Dermis microvascular lymphatic vessel endothelial cell (primary cell): ENCODE results near the gene IL11. TPM values are rescaled to one million over a fixed set of nuclear protein-coding genes. Genes with fewer than 3 reads are reported as not detected.
"Not testable (repeated sequence)": the region's sequence is repeated elsewhere in the genome, so short reads cannot be mapped to it uniquely, and the experiment has no call there.

Experiments used
- DNase-seq, 2 donors: peaks; one replicate each; pipeline versions ENCODE4 v3.0.0 to v3.0.0-alpha.2; 2010; ENCODE audit warnings: low read depth in 2 of 2
- total RNA-seq: library from RNA; depleted of rRNA; stranded (reverse); fragments of >200 nt; gene quantifications from 2 replicates; pipeline ENCODE4 v1.2.1, GENCODE V29; 2014

Gene IL11
- total RNA-seq: under 0.01 and 0.13 TPM in 2 replicates

DNA sequence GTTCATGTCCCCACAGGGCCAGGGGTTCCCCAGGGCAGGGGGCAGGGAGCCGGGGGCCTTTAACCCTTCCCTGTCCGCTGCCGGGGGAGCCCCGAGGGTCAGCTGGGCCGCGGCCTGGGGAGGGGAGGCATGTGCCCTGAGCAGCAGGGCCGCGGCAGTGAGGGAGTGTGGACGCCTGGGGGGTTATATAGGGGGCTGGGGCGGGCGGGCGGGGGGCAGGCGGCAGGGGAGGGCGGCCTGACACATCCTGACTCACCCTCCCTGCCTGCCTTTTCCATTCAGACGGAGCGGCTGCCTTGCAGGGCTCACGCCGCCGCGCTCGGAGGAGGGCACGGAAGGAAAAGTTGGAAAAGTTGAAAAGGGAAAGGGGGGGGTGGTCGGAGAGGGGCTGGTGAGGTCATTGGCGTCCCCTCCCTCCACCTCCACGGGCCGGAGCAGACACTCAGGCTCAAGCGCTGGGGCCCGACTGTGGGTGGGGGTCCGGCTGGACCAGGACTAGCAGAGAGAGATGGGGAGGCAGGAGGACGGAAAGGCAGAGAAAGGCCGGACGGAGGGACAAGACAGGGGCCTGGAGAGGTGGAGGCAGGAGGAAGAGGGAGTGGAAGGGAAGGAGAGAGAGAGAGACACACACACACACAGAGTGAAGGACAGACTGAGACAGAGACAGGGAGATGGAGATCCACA lies at the start of gene IL11:
Gene IL11 (minus strand): TSS at position 159 of the 684 bp plus-strand sequence. CDS start 153 bp downstream, at position 6.
- no peak for DNase-seq

DNA sequence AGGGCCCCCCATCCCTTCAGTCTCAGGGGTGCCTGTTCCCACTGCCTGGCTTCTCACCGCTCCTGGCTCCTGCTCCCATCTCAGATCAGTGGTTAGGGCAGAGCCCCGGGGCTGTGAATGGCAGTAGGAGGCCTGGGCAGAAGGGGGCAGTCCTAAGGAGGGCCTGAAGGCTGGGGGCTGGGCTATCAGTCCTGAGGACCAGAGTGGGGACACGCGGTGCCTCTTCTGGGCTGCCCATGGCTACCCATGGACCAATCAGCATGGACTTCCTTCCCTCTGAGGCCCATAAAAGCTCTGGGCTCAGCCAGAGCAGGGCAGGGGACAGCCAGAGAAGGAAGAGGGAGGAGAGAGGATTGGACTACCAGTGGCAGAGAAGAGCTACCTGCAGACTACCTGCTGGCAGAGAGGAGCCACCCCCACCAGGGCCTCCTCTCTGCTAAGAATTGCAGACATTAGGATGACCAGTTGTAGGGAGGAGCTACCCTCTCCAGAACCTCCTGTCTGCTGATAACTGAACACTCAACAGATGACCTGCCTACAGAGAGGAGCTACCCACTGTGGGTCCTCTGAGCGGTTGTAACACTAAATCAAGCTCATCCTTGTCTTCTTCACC lies 49.5 kb upstream of the IL11 start:
- DNase-seq: no peak

DNA sequence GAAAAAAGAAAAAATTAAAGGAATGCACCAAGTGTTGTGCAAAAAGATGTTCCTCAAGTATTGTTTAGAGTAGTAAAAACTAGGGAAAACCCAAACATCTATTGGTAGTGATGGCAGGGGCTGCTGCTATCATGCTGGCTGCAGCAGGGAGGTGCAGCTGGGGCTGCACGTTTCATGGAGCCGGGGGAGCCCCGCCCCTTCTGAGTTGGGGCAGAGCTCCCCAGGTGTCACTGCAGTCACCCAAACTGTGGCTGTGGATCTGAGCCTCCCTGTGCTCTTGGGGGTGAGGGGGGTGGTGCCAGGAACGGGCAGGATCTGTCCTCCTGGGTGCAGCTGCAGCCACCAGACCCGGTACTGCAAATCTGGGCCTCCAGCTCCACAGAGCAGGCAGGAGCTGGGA lies 48.8 kb upstream of the IL11 start:
- no peak for DNase-seq

DNA sequence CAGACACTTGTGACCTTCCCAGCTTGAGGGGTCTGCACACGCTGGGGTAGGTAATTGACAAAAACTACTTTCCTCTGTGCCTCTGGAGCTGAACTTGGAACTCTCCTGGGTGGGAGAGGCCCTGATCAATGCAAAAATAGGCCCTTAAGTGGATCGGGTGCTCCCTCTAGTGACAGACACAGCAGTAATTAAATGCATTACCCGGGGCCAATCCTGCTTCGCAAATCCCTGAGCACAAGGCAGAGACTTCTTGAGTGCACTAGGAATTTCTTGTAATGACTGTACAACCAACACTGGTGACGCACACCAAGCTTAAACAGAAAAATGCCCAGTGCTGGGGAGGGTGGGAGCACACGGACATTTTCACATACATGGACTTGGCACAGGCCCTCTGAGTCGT lies 47.9 kb upstream of the IL11 start:
- DNase-seq: peak; percentile 55 to 76

DNA sequence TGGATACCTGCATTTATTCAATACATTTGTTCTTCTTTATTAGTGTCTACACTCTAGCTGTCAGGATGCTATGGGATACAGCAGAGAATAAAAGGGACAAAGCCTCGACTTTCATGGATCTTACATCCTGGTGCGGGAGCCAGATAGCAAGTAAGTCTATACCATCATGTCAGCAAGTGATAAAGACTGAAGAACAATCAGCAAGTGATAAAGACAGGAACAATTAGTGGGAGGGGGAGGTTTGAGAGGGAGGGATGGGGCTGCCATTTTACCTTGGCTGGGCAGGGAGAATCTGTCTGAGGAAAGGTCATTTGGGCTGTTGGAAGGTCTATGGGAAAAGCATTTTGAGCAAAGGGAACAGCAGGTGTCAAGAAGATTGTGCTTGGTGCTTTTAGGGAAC lies 39.9 kb upstream of the IL11 start:
- no peak for DNase-seq

DNA sequence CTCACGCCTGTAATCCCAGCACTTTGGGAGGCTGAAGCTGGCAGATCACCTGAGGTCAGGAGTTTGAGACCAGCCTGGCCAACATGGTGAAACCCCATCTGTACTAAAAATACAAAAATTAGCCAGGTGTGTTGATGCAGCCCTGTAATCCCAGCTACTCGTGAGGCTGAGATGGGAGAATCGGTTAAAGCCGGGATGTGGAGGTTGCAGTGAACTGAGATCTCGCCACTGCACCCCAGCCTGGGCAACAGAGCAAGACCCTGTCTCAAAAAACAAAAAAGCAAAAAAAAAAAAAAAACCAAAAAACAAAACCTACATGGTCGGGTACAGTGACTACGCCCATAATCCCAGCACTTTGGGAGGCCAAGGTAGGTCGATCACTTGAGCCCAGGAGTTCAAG lies 38.9 kb upstream of the IL11 start:
- not testable (repeated sequence) for DNase-seq

DNA sequence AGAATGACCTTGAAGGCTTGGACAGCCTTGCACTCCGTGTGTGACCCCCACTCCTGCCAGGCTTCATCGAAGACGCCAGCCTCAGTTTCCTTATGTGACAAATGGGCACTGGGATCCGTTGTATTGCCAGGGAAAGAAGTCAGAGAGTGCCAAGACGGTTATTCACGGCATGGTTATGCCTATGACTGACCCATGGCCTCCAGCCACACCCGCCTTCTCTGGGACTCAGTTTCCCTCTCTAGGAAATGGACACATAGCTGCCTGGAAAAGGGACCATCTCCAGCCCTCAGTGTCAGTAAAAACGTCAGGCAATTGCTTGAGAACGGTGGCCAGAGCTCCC lies 38.2 kb upstream of the IL11 start:
- DNase-seq: no peak

DNA sequence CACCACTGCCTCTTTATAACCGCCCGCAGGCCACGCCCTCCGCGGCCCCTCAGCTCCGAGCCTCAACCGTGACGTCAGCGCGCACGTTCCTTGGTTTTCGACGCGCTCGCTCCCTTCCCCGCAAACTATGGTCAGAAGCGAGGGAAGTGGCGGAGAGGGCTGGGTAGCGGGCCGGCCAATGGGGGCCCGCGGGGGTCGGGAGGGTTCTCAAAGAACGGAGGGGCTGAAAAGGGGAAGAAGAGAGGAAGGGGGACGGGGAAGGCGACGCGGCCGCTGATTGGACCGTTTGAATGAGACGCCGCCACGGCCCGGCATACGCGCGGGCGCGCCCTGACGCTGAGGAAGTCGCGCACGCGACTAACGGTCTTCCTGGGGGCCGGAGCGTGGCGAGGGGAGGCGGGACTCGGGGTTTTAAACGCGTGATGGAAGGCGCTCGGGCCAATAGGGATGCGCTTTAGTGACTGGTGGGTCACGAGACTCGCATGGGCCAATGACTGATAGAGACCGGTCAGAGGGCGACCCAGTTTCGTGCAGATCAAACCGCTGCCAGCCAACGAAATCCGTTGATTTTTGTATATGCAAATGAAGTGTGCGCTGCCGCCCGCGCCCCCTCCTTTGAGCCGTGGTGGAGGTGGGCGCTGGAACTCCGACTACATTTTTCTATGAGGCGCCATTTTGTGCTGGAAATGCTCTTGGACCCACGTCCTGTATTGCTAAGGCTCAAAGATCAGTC lies 37.7 kb upstream of the IL11 start:
- DNase-seq: peak; percentile 99 to 100

DNA sequence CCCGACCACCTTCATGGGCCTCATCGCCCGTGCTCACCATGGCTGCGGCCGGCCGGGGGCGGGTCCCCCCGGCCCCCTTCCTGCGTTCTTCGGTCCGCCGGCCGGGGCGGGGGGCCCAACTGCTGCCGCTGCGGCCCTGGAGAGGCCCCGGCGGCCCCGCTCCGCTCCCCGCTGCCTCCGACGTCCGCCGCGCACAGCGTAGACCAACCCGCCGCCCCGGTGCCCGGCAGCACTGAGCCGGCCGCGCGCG lies 37.2 kb upstream of the IL11 start, which contains the start of gene UBE2S:
Gene UBE2S (minus strand): TSS at position 239 of the 250 bp plus-strand sequence. CDS start 199 bp downstream, at position 40.
- not testable (repeated sequence) for DNase-seq

DNA sequence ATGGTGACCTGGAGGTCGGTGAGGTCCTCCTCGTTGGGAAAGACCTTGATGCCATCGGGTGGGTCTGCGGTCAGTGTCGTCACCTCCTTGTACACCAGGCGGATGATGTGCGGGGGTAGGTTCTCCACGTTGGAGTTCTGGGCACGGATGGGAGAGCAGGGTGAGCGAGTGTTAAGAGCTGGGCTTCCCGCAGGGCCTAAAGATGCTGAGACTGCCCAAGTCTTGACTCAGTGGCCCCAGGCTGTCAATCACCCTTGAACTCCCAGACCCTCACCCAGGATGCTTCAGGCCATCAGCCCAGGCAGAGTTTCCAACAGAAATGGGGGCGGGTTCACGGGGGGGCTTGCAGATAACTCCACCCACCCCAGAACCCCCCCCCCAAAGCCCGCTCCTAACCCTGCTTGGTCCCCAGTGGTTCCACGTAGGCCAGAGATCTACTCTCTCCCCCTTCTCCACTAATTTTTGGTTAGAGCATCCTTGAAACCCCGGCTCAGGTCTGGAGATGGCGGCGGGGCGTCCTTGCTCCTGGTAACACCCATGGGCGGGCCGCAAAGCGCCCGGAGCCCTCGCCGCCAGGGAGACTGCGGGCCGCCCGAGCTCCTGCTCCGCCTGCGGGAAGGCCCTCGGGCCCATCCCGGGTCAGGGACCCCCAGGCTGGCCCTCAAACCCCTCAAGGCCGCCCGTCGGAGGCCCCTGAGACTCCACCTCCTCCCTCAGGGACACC lies 36.7 kb upstream of the IL11 start:
- DNase-seq: peak in 1 of 2 donors; percentile 36

DNA sequence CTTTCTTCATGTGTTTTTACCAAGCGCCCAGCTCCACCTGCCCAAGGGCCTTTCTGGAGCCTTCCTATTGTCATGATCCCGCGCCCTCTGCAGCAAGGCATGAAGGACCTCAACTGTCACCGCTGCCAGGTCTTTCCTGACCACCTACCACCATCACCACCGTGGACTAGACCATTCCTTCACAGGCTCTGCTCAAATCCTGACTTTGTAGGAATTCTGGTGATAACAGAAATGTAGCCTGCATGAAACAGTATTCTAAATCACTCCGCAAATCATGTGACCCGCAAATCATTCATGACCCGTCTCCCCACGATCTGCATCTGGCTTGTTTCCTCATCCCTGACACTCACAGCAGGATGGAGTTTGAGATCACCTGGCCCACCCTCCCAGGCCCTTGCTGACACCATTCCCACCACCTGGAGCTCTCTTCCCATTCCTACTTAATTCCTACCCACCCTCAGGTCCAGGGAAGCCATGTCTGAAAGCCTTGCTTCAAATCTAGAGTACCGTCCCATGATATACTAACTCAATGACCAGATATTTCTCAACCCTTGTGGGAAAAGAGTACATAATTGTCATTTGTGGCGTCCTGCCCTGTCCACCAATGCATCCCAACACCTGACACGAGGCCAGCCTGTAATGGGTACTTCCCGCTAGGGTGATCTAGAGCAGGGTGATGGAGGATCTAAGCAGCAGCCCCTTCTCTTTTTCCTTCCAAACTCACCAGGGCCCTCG lies 36.0 kb upstream of the IL11 start:
- no peak for DNase-seq

DNA sequence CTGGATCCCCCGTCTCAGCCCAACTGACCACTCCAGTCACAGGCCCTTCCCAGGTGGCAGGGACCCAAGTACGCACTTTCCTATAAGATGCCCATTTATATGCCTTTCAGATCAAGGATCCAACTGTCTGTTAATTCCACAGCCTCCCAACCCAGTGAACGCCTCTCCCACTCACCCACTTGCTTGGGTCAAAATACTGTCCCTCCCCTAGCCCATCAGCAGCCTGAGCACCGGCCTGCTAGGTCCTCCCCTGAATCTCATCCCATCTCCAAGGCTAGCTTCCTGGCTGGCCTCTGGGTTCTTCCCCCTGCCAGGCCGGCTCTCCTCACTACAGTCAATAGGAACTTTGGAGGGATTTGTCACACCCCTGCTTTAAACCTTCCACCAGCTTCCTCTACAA lies 35.4 kb upstream of the IL11 start:
- DNase-seq: no peak

DNA sequence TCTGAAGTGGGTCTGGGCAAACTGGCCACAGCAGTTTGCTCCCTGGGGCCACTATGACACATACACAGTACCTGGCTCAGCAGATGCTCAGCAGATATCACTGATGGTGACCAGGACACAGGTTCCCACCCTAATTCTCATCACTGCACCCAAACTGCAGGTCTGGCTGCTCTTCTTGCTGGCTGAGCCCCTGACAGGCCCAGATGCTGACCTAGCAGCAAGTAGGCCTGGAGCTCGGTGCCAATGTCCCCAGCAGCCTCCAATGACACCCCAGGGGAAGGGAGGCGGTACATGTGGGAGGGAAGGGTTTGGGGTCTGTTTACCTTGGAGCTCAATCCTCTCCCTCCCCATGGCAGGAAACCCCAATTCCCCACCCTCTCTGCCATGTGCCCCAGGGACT lies 32.2 kb upstream of the IL11 start:
- DNase-seq: no peak

DNA sequence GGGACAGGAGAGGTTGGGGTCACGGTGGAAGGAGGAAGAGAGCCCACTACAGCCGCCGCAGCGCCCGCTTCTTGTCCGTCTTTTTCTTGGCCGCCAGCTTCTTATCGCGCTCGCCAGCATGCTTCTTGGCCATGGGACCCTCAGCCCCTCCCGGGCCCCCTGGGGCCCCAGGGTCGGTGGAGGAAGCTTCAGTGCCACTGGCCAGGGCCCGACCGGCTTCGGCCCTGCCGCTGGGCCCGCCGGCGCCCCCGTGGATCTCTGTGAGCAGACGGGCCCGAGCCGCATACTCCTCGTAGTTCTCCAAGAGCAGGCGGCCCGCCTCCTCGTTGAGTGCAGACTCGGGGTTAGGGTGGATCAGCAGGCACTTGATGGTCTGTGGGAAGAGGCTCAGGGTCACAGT lies 31.1 kb upstream of the IL11 start:
- DNase-seq: not testable (repeated sequence)

DNA sequence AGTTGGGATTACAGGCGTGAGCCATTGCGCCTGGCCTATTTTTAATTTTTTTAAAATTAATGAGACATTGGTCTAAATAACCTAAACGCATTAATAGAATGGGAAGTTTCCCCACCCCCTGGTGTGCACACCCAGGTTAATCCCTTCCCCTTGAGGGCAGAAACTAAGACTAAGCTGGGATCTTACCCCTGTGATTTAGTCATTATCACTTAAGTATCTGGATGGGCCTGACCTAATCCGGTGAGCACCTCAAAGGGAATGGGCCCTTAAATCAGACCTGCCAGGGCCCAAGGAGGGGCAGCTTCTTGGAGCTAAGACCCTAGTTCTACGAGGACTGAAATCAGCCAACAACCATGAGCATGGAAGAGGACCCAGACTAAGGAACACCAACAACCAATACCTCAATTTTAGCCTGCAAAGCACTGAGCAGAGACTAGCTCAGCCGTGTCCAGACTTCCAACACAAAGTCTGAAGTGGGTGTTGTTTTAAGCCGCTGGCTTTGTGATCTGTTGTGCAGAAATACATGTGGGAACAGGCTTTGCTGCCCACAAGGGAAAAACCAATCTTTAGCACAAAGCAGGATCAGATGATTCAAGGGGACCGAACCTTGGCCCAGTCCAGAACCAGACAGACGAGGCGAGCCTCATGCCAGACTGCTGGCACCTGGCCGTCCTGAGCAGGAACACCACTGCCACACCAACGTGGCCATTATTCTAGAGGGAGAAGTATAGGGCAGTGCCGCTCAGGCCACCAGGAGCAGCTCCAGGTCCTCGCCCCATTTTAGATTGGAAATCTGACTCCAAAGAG lies 30.2 kb upstream of the IL11 start:
- DNase-seq: no peak

DNA sequence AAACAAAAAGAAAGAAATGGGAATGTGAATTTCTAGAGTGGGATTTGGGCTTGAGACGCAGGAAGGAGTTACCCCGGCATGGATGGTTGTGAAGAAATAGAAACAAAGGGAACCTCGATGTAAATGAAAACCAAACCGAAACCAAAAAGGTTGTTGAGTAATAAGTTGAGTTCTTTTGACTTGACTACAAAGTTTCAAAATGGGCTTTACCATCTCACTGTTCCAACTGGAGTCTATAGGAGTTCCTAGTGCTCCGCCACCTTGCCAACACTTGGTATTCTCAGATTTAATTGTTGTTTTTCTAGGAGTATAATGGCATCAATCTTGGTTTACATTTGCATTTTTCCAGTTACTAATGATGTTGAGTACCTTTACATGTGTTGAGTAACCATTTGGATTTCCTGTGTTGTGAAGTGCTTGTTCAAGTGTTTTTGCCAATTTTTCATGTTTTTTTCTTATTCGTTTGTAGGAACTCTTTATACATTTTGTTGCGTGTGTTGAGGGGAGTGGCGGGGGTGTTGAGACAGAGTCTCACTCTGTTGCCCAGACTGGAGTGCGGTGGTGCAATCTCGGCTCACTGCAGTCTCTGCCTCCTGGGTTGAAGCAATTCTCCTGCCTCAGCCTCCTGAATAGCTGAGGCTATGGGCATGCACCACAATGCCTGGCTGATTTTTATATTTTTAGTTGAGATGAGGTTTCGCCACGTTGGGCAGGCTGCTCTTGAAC lies 28.1 kb upstream of the IL11 start:
- DNase-seq: no peak

DNA sequence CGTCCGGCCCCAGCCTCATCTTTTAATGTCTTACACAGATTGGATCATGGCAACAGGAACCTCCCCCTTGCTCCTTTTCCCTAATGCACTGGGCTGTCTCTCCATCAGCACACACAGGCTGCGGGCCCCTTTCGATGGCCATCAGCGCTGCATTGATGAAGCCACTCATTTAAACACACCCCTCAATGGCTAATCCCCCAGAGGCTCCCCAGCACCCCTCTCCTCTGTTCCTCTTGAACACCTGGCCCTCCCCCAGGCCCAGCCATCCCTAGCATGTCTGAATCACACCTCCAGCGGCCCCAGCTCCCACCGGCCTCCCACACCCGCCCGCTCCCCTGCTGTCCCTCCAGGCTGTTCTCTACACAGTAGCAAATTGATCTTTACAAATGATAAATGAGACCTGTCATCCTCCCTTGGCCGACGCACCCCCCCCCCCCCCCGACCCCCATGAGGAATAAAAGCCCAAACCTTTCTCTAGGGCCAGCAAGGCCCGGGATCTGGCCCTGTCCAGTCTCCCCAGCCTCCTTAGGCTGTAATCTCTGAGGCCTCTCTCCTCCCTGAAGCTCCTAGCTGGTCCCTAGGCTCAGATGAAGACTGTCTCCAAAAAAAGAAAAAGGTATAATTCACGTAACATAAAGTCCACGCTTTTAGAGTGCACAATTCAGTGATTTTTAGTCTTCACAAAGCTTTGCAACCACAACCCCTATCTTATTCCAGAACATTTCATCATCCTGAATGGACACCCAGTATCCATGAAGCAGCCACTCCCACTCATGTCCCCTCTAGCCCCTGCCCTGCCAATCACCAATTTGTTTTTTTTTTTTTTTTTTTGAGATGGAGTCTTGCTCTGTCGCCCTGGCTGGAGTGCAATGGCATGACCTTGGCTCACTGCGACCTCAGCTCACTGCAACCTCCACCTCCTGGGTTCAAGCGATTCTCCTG lies 22.8 kb upstream of the IL11 start:
- no peak for DNase-seq

DNA sequence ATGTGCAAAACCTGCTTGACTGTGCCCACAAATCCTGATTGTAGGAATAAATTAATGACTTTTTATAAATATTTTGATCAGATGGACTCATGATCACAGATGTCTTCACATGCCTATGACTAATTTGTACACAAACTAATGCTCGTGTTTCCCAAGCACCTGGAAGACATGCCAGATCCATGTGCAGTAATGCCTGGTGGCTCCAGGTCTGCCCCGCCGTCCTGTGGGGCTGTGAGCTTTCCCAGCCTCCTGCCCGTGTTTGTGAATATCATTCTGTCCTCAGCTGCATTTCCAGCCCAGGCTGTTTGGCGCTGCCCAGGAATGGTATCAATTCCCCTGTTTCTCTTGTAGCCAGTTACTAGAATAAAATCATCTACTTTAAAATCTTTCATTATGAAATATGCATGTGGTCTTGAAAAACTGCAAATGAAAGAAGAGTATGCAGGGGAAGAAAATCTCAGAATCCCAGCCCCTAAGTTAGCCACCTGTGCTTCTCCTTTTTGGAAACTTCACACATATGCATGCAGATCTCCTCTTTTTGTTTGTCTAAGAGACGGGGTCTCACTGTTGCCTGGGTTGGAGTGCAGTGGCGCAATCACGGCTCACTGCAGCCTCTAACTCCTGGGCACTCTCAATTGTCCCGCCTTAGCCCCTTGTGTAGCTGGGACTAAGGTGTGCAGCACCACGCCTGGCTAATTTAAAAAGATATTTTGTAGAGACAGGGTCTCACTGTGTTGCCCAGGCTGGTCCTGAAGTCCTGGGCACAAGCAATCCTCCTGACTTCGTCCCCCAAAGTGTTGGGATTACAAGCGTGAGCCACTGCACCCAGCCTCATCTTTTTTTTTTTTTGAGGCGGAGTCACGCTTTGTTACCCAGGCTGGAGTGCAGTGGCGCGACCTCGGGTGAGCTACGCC lies 21.7 kb upstream of the IL11 start:
- DNase-seq: no peak
